Trophoblast cell (in vitro differentiated cells and primary cell): ENCODE results near the gene CCDC148.
A peak's percentile ranks its signal among the peaks of the same experiment; 100 is the strongest.

Experiments used
- DNase-seq, 2 donors: peaks; one replicate each; pipeline ENCODE4 v3.0.0-alpha.2; 2016
- H2AFZ ChIP-seq: 2 replicates; pipeline ENCODE4 v1.6.1; 2013; ENCODE audit warnings: low read length, moderate library complexity, mild to moderate bottlenecking; ENCODE audit not compliant: insufficient read depth, poor library complexity
- H2AK5ac ChIP-seq: 2 replicates; pipeline ENCODE4 v1.6.1; 2013; ENCODE audit warnings: mild to moderate bottlenecking, low read length
- H2BK120ac ChIP-seq: 2 replicates; pipeline ENCODE4 v1.6.1; 2013; ENCODE audit warnings: low read length, mild to moderate bottlenecking, moderate library complexity; ENCODE audit not compliant: insufficient read depth, poor library complexity
- H2BK12ac ChIP-seq: 2 replicates; pipeline ENCODE4 v1.6.1; 2013; ENCODE audit warnings: mild to moderate bottlenecking, low read length, moderate library complexity
- H2BK5ac ChIP-seq: 2 replicates; pipeline ENCODE4 v1.6.1; 2013; ENCODE audit warnings: low read length, low read depth, moderate library complexity, mild to moderate bottlenecking; ENCODE audit not compliant: poor library complexity
- H3K14ac ChIP-seq: 2 replicates; pipeline ENCODE4 v1.6.1; 2013; ENCODE audit warnings: mild to moderate bottlenecking, low read length
- H3K18ac ChIP-seq: 2 replicates; pipeline ENCODE4 v1.6.1; 2013; ENCODE audit warnings: mild to moderate bottlenecking, low read length
- H3K23ac ChIP-seq: 2 replicates; pipeline ENCODE4 v1.6.1; 2013; ENCODE audit warnings: low read length
- H3K27ac ChIP-seq: 2 replicates; pipeline ENCODE4 v1.5.1; 2013; ENCODE audit warnings: low read depth, mild to moderate bottlenecking, inconsistent platforms, low read length, moderate library complexity
- H3K27me3 ChIP-seq: 2 replicates; pipeline ENCODE4 v1.6.1; 2013; ENCODE audit warnings: inconsistent platforms, mild to moderate bottlenecking, low read length, moderate library complexity; ENCODE audit not compliant: insufficient read depth
- H3K36me3 ChIP-seq, 2 experiments: 1 replicate in 1 of 2; 2 replicates in 1 of 2; pipeline ENCODE4 v1.6.1; 2013; ENCODE audit warnings: low read length in 2 of 2, mild to moderate bottlenecking in 2 of 2, moderate library complexity in 1 of 2; ENCODE audit not compliant: insufficient read depth in 2 of 2, control insufficient read depth in 1 of 2
- H3K4ac ChIP-seq: 2 replicates; pipeline ENCODE4 v1.6.1; 2013; ENCODE audit warnings: low read depth, mild to moderate bottlenecking, low read length, moderate library complexity
- H3K4me1 ChIP-seq, 2 experiments: 1 replicate in 1 of 2; 2 replicates in 1 of 2; pipeline ENCODE4 v1.6.1; 2013; ENCODE audit warnings: low read length in 2 of 2, mild to moderate bottlenecking in 2 of 2, moderate library complexity in 1 of 2; ENCODE audit not compliant: insufficient read depth in 2 of 2, control insufficient read depth in 1 of 2
- H3K4me2 ChIP-seq: 2 replicates; pipeline ENCODE4 v1.6.1; 2013; ENCODE audit warnings: inconsistent platforms, mild to moderate bottlenecking, low read length, moderate library complexity
- H3K4me3 ChIP-seq: 2 replicates; pipeline ENCODE4 v1.5.1; 2013; ENCODE audit warnings: mild to moderate bottlenecking, low read depth, low read length, inconsistent platforms
- H3K79me1 ChIP-seq: one replicate; pipeline ENCODE4 v1.6.1; 2013; ENCODE audit warnings: low read length
- H3K79me2 ChIP-seq: 2 replicates; pipeline ENCODE4 v1.6.1; 2013; ENCODE audit warnings: low read length, mild to moderate bottlenecking; ENCODE audit not compliant: control insufficient read depth, insufficient read depth, poor library complexity
- H3K9ac ChIP-seq: 2 replicates; pipeline ENCODE4 v1.6.1; 2013; ENCODE audit warnings: mild to moderate bottlenecking, low read length
- H3K9me3 ChIP-seq: 2 replicates; pipeline ENCODE4 v1.6.1; 2013; ENCODE audit warnings: low read depth, mild to moderate bottlenecking, control low read depth, inconsistent platforms, low read length; ENCODE audit not compliant: insufficient read depth
- H4K12ac ChIP-seq: 2 replicates; pipeline ENCODE4 v1.6.1; 2013; ENCODE audit warnings: low read depth, mild to moderate bottlenecking, low read length, moderate library complexity
- H4K8ac ChIP-seq: 2 replicates; pipeline ENCODE4 v1.6.1; 2013; ENCODE audit warnings: low read depth, mild to moderate bottlenecking, low read length, moderate library complexity
- H4K91ac ChIP-seq: one replicate; pipeline ENCODE4 v1.6.1; 2013; ENCODE audit warnings: low read depth, mild to moderate bottlenecking, low read length, moderate library complexity
- WGBS: extraction: QIAGEN DNeasy Blood & Tissue Kit; methylation state at CpG from one replicate; pipeline ENCODE4 v1.1.7; 2013; ENCODE audit warnings: missing lambda C conversion rate; ENCODE audit not compliant: insufficient read length, insufficient coverage; ENCODE audit errors: extremely low coverage; 5-methylcytosine and 5-hydroxymethylcytosine counted together

Gene CCDC148

DNA sequence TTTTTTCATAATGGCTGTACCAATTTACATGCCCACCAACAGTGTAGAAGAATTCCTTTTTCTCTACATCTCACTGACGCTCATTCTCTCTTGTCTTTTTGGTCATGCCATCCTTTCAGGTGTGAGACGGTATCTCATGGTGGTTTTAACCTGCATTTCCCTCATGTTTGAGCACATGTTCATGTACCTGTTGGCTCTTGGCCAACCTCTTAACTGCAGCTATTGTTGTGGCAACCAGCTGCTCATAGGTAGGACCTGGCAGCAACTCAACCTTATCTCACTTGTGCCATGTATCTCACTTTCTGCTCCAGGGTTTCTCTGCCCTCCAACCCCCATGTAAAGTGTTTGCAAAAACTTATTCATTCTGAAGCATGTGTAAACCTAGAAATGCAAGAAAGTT lies 187.4 kb downstream of the CCDC148 start:
- Histone ChIP-seq H3K23ac (peak overlapping the region; percentile 34), H3K9me3 (no peaks in the 10 kb centered on the region), H3K14ac (no peak overlapping the region), H3K27ac (no peak overlapping the region), H2BK5ac (no peak overlapping the region), H2AK5ac (no peak overlapping the region), H3K18ac (no peak overlapping the region), H2BK12ac (no peak overlapping the region), H3K4me2 (no peak overlapping the region), H3K79me2 (no peaks in the 10 kb centered on the region), H4K8ac (no peak overlapping the region), H3K79me1 (no peaks in the 10 kb centered on the region), H2BK120ac (no peak overlapping the region), H4K12ac (no peak overlapping the region), H2AFZ (no peak overlapping the region), H3K4me1 (no peaks in the 10 kb centered on the region), H4K91ac (no peak overlapping the region), H3K9ac (no peak overlapping the region), H3K27me3 (no peaks in the 10 kb centered on the region), H3K36me3 (no peaks in the 10 kb centered on the region), H3K4ac (no peak overlapping the region), H3K4me3 (no peak overlapping the region)
- no peak for DNase-seq
- WGBS, result no CpG with 5 or more reads among the region's 2 CpGs

DNA sequence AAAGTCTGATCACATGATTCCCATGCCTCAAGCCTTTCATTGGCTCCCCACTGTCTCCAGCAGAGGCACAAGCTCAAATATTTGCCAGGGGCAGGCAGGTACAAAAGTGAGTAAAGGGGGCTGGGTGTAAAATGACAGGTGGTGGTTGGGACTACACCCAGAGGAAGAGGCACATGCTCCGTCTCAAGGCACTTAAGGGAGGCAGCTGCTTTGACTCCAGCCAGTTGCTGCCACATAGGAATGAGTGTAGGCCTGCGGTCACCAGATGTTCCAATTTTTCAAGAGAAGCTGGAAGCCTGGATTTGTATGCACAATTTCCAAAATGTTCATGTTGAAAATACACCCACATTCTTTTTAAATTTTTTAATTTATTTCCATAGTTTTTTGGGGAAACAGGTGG lies 190.4 kb downstream of the CCDC148 start:
- H3K79me1 ChIP-seq, result no peaks in the 10 kb centered on the region
- H4K8ac ChIP-seq, result no peak overlapping the region
- no peak overlapping the region for H4K12ac ChIP-seq
- no peaks in the 10 kb centered on the region for H3K27me3 ChIP-seq
- no peak overlapping the region for H2BK5ac ChIP-seq
- H3K23ac ChIP-seq, result no peak overlapping the region
- no peak overlapping the region for H3K27ac ChIP-seq
- DNase-seq, result no peak
- no peaks in the 10 kb centered on the region for H3K4me1 ChIP-seq
- WGBS, result no CpG with 5 or more reads among the region's 2 CpGs
- H3K18ac ChIP-seq, result no peak overlapping the region
- no peak overlapping the region for H3K9ac ChIP-seq
- no peak overlapping the region for H3K4ac ChIP-seq
- H3K36me3 ChIP-seq, result no peaks in the 10 kb centered on the region
- no peak overlapping the region for H3K14ac ChIP-seq
- no peaks in the 10 kb centered on the region for H3K79me2 ChIP-seq
- H2AK5ac ChIP-seq, result no peak overlapping the region
- no peak overlapping the region for H2AFZ ChIP-seq
- H2BK12ac ChIP-seq, result no peak overlapping the region
- no peak overlapping the region for H3K4me2 ChIP-seq
- H4K91ac ChIP-seq, result no peak overlapping the region
- H2BK120ac ChIP-seq, result no peak overlapping the region
- no peaks in the 10 kb centered on the region for H3K9me3 ChIP-seq
- H3K4me3 ChIP-seq, result no peak overlapping the region

DNA sequence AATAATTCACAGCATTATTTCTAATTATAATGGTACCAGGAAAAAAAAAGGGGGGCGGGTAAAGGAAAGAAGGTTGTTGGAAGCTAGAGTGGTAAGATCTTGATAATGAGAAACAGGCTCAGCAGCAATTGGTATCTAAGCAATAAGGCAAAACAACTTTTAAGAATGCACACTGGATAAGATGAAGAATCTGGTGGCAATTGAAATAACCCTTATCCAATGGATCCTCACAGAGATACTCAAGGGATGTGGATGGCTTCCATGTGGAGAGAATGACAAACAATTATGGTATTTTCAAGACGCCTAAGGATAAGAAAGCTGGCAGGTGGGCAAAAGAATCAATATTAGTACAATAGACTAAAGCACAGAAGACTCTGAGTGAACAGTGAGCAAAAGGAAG lies 201.3 kb downstream of the CCDC148 start:
- Histone ChIP-seq H3K18ac (no peak overlapping the region), H2BK5ac (no peak overlapping the region), H3K9ac (no peak overlapping the region), H3K4me1 (no peaks in the 10 kb centered on the region), H4K8ac (no peak overlapping the region), H3K4me3 (no peak overlapping the region), H3K36me3 (no peaks in the 10 kb centered on the region), H3K79me2 (no peaks in the 10 kb centered on the region), H2BK12ac (no peak overlapping the region), H4K12ac (no peak overlapping the region), H3K27me3 (no peaks in the 10 kb centered on the region), H3K27ac (no peak overlapping the region), H3K4me2 (no peak overlapping the region), H3K9me3 (no peaks in the 10 kb centered on the region), H4K91ac (no peak overlapping the region), H3K79me1 (no peaks in the 10 kb centered on the region), H3K23ac (no peak overlapping the region), H2AK5ac (no peak overlapping the region), H2BK120ac (no peak overlapping the region), H2AFZ (no peak overlapping the region), H3K14ac (no peak overlapping the region), H3K4ac (no peak overlapping the region)
- peak; percentile 51 to 83 for DNase-seq
- no CpG with 5 or more reads among the region's 2 CpGs for WGBS

DNA sequence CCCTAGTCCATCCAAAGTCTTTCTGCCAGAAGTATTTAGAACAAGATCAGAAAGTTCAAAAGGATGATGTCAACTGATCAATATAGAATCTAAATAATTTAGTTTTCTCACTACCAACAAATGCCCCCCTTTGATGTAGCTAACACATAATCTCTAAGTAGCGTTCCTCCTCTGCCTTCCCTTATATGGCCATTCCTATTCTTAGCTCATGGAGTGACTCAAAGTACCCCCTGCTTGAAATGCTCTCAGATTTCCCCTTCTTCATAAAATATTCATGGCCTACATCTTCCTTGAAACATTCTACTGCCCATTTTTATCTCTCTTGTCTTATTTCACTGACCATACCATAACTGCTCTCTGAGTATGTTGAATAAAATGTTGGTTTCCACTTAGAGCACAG lies 203.4 kb downstream of the CCDC148 start:
- Histone ChIP-seq H2AK5ac (no peak overlapping the region), H2BK120ac (no peak overlapping the region), H3K14ac (no peak overlapping the region), H2AFZ (no peak overlapping the region), H4K91ac (no peak overlapping the region), H3K79me2 (no peaks in the 10 kb centered on the region), H3K79me1 (no peaks in the 10 kb centered on the region), H3K4me1 (no peaks in the 10 kb centered on the region), H3K27ac (no peak overlapping the region), H2BK5ac (no peak overlapping the region), H3K9ac (no peak overlapping the region), H3K4me3 (no peak overlapping the region), H3K9me3 (no peaks in the 10 kb centered on the region), H4K12ac (no peak overlapping the region), H3K27me3 (no peaks in the 10 kb centered on the region), H3K4ac (no peak overlapping the region), H3K18ac (no peak overlapping the region), H3K4me2 (no peak overlapping the region), H3K36me3 (no peaks in the 10 kb centered on the region), H2BK12ac (no peak overlapping the region), H4K8ac (no peak overlapping the region), H3K23ac (no peak overlapping the region)
- no CpG with 5 or more reads among the region's 1 CpG for WGBS
- no peak for DNase-seq
